HK-2 (cell line): ENCODE results near the gene WIPI1.

Source experiments
- DNase-seq: peaks from one replicate; pipeline ENCODE4 v3.0.0-alpha.2; 2018; ENCODE audit not compliant: unreplicated experiment

The WIPI1 gene

GRCh38 chr17:68460715-68461114, 3.4 kb upstream of the WIPI1 start:
- DNase-seq = no peak

GRCh38 chr17:68460146-68460545, 2.9 kb upstream of the WIPI1 start:
- DNase-seq = no peak

DNA sequence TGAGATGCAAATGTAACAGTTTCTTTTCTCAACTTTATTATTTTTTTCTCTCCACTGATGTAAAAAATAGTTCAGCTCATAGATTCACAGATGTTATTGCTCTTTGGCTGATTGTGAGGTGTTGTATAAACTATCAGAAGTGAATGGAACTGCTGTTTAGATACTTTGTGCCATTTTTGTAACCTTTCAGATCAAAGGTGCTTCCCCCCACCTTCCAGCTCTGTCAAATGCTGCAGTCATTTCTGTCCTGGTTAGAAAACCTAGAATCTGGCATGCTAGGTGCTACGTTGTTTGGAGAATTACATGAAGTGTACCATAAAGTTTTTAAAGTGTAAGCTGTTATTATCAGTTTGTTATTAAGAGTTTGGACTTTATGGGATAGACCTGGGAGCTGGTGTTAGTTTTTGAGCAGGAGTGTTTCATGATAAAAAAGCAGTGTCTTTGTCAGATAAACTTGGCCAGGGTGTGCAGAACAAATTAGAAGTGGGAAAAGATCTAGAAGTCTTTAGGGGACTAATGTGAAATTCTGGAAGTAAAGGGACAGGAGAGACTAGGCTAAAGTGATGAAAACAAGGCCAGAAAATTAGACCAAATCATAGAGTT, 1.8 kb upstream of the WIPI1 start:
- no peak for DNase-seq

GRCh38 chr17:68458260-68459036, 1.2 kb upstream of the WIPI1 start:
- DNase-seq = no peak

GRCh38 chr17:68457539-68458259, 403 bp upstream of the WIPI1 start:
- DNase-seq = peak; percentile 99

DNA sequence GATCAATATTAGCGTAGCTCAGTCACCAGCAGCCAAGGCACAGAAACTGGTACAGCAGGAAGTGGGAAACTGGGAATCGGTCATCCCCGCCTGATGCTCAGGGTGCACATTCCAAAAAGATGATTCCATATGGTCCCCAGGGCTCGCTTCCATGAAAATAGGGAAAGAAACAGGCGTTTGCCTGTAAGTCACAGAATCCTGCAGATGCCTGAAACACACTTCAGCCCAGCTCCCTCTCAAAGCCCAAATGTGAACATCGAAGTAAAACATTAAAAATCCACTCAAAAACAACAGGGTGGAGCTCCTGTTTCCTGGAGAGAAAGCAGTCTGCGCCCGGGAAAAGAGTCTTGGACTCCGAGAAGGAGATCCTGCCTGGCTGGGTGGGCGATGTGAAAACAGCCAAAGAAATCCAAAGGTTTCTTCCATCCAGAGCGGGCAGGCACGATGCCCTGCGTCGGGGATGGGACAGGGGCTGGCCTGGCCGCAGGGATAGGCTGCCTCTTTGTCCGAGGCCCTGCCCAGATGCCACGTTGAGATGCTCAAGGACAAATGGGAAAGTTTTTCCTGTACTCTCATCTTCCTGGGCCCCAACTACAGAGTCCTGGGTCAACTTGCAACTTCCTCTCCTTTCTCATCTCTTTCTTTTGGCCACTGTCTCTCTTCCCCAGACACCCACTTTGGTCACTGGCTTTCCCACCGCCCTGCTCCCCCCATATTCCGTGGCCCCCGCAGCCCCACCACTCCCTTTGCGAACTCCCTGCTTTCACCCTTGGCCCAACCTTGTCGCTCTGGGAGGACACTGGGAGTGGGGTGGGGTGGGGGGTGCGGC, 743 bp downstream of the WIPI1 start:
- DNase-seq = peak; percentile 76

DNA sequence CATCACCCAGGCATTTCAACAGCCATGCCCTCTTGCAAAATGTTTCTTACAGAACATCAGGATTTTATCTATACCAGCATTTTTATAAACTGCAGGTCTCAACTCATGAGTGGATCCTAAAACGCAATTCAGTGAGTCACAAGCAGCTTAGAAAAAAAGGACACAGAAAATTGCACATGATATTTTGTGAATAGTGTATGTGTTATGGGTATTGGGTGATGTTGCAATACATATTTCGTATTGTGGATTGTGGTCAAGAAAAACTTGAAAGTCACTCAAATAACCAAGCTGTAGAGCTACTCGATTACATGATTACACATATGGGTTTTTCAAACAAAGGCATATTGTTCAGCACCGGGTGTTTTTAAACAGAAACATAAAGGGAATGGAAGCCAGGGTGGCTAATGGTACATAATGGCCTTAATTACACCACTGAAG, 1.4 kb downstream of the WIPI1 start:
- DNase-seq = no peak

- DNase-seq = no peak
These were observed 3.2 kb downstream of the WIPI1 start for GRCh38 chr17:68453991-68454665.

DNA sequence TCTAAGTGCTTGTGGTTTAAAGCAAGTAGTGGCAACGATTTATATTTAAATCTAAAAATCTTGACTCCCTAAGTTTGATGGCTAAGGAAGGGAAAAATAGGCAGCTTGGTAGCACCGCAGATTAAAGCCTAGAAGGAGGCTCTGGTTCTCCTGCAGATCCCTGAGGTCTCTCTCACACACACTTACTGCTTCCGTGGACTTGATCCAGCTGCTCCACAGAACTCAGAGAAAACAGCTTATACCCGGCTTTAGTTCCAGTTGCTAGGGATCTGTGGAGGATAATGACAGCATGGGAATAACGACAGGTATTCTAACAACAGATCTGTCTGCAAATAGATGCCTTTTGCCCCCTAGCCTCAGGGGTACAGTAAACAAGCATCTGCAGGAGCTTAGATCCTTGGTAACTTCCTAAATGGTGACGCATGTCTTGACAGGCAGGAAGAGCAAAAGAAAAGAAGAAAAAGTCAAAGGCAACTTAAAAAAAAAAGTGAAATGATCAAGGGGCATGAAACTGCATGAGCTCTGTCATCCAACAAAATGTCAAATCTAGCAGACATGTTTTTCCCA, 4.5 kb downstream of the WIPI1 start:
- DNase-seq = no peak

- DNase-seq = no peak
These were observed 5.5 kb downstream of the WIPI1 start for GRCh38 chr17:68451670-68452354.

GRCh38 chr17:68450801-68451200, 6.5 kb downstream of the WIPI1 start:
- DNase-seq = no peak

DNA sequence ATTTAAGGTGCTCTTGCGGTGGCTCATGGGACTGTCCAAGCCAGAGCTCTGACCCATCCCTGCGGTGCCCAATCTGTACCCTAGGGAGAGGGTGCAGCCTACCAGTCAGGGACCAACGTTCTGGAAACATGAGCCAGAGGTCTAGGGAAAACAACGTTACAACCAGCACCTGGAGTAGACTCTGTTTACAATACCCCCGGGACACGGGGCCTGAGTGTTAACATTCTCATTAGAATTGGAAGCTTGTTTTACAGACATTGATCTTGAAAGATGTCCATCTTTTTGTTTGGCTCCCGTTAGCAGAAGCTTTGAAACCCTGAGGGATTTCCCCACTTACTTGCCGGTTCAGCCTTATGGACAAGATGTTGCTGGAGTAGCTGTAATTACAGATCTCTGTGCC, 6.9 kb downstream of the WIPI1 start:
- DNase-seq = no peak

DNA sequence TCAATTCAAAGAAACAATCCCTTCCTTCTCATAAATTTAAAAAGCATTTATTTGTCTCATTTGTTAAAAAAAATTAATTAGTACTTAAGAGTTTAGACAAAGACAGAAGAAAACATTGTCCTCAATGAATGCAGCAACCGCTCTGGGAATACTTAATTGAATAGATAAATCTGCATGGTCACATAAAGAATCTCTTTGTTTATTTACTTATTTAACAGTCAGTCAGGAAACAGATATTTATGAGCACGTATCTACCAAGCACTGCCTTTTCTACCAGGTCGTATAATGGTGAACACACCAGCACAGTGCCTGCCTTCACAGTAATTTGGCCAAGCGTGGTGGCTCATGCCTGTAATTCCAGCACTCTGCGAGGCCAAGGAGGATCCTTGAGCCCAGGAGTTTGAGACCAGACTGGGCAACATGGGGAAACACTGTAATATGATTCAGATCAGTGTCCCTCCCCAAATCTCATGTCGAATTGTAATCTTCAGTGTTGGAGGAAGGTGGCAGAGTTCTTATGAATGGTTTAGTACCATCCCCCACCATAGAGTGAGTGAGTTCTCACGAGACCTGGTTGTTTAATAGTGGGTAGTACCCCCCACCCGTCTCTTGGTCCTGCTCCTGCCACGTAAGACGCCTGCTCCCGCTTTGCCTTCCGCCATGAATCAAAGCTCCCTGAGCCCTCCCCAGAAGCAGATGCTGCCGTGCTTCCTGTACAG, 8.1 kb downstream of the WIPI1 start:
- DNase-seq = no peak

- DNase-seq = no peak
These were observed 10.7 kb downstream of the WIPI1 start for GRCh38 chr17:68446626-68447041.

- DNase-seq = no peak
These were observed 11.6 kb downstream of the WIPI1 start for GRCh38 chr17:68445671-68446070.

- no peak for DNase-seq
These were observed 13.3 kb downstream of the WIPI1 start for GRCh38 chr17:68443972-68444464.

DNA sequence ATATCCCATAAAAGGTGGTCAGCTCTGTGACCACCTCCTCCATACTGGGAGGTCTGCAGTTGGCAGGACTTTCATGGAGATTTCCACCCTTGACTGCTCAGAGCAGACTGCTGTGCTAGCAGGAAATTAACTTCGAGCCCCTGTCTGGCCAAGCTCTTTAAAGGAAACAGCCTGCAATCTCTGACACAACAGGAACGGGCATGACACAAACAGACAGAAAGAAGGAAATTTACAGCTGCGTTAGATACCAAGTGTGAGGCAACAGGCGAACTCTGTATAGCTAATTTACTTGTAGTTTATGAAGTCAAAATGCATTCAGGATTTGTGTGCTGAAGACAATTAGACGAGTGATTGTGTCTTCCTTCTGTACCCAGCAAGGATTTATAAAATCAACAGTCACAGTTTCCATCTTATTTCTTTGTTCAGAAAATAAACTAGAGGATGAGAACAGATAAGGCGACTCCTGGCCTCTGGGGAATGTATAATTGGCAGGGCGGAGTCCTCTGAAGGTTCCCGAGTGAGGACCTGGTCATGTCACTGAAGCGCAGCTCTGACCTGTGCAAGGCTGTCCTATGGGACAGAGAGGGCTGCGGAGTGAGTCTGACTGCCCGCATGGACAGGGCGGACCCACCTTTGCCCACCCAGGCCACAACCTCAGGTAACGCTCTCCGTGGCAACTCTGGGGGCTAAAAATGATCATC, 16.1 kb downstream of the WIPI1 start:
- no peak for DNase-seq

DNA sequence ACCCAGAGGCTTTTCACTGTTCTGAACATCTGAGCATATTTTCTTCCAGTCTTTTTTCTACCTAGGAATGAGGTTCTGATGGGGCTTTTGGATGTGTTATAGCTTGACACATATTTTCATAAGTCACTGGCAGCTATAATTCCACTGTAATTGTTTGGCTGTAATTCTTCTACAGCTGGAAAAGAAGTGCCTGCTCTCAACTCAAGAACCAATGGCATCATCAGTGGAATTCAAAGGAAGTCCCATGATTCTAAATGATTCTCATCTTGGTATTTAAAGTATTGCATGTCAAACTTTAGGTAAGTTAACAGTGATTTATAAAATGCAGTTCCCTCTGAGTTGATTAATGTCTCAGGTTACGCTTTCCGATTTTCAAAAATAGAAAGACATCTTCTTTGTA, 16.8 kb downstream of the WIPI1 start:
- no peak for DNase-seq
